Activated CD8-positive, alpha-beta memory T cell treated with anti-CD3 and anti-CD28 coated beads, Interleukin-2, amount 50 U/mL, for 1 hour (primary cell): ENCODE results near the gene PTBP3.
"Not testable (repeated sequence)": the region's sequence is repeated elsewhere in the genome, so short reads cannot be mapped to it uniquely, and the experiment has no call there.

Experiments used
- DNase-seq: peaks from one replicate; pipeline ENCODE4 v3.0.0-alpha.2; 2020; ENCODE audit errors: extremely low read depth

PTBP3 gene

GRCh38 chr9:112322701-112323377 lies 10.6 kb downstream of the PTBP3 start:
- no peak for DNase-seq

GRCh38 chr9:112316258-112316943 lies 17.0 kb downstream of the PTBP3 start:
- DNase-seq, result no peak

- DNase-seq, result no peak
These were observed 17.8 kb downstream of the PTBP3 start for GRCh38 chr9:112315331-112316257.

- DNase-seq, result no peak
These were observed 21.3 kb downstream of the PTBP3 start for GRCh38 chr9:112312139-112312538.

GRCh38 chr9:112311497-112311896 lies 21.9 kb downstream of the PTBP3 start:
- no peak for DNase-seq

- DNase-seq, result no peak
These were observed 22.6 kb downstream of the PTBP3 start for GRCh38 chr9:112310826-112311225.

- no peak for DNase-seq
These were observed 24.8 kb downstream of the PTBP3 start for GRCh38 chr9:112308588-112308987.

- DNase-seq, result no peak
These were observed 32.0 kb downstream of the PTBP3 start for GRCh38 chr9:112301420-112301819.

GRCh38 chr9:112299514-112299913 lies 33.9 kb downstream of the PTBP3 start:
- DNase-seq, result no peak

- no peak for DNase-seq
These were observed 36.5 kb downstream of the PTBP3 start for GRCh38 chr9:112296929-112297328.

GRCh38 chr9:112295174-112295573 lies 38.2 kb downstream of the PTBP3 start:
- DNase-seq, result no peak

- no peak for DNase-seq
These were observed 45.4 kb downstream of the PTBP3 start for GRCh38 chr9:112288029-112288428.

GRCh38 chr9:112286926-112287325 lies 46.5 kb downstream of the PTBP3 start:
- DNase-seq, result no peak

- DNase-seq, result no peak
These were observed 48.4 kb downstream of the PTBP3 start for GRCh38 chr9:112285056-112285455.

- no peak for DNase-seq
These were observed 49.7 kb downstream of the PTBP3 start for GRCh38 chr9:112283582-112284253.

- DNase-seq, result not testable (repeated sequence)
These were observed 50.6 kb downstream of the PTBP3 start for GRCh38 chr9:112282841-112283240.

GRCh38 chr9:112280904-112281303 lies 52.5 kb downstream of the PTBP3 start:
- no peak for DNase-seq

GRCh38 chr9:112279501-112279900 lies 53.9 kb downstream of the PTBP3 start:
- no peak for DNase-seq

GRCh38 chr9:112278152-112278551 lies 55.3 kb downstream of the PTBP3 start:
- DNase-seq, result no peak

- DNase-seq, result no peak
These were observed 58.8 kb downstream of the PTBP3 start for GRCh38 chr9:112274600-112274999.

GRCh38 chr9:112273876-112274275 lies 59.5 kb downstream of the PTBP3 start:
- DNase-seq, result no peak
